Epithelial cell of proximal tubule (primary cell): ENCODE results near the gene TEAD1. TPM values are rescaled to one million over a fixed set of nuclear protein-coding genes. Genes with fewer than 3 reads are reported as not detected.

ENCODE experiments used
- DNase-seq: peaks from one replicate; pipeline ENCODE4 v3.0.0-alpha.2; 2011; ENCODE audit warnings: low read depth
- H3K4me3 ChIP-seq: 2 replicates; pipeline ENCODE4 v1.5.1; 2011; ENCODE audit warnings: low read depth, mild to moderate bottlenecking, low read length
- total RNA-seq: library from RNA; depleted of rRNA; stranded (reverse); fragments of >200 nt; gene quantifications from 2 replicates; pipeline ENCODE4 v1.2.3, GENCODE V29; 2015
- TF ChIP-seq, protein P1 (sequence below): conservative IDR thresholded peaks from 2 replicates; pipeline ENCODE4 v1.5.1; 2012; ENCODE audit warnings: low read depth, mild to moderate bottlenecking, low read length

The TEAD1 gene
- total RNA-seq, 1 donor from 2014 or later = 61.9 TPM

DNA sequence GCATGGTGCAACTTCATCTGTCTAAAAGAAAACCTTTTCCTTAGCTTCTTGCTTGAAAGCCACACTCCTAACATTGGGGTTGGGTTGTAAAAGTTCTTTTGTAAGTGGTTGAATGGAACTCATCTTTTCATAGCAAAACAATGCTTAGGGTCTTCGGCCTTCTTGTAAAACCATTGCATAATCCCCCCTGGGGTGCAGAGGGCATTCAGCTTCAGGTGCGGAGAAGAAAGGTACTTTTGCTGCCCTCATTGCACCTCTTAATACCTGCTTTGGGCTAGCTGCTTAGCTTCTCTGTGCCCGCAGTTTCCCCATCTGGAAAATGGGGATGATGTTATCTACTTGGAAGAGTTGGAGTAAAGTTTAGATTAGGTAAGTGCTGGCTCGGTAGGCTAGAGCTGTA, 10.1 kb downstream of the TEAD1 start:
- no peak overlapping the region for H3K4me3 ChIP-seq
- no peak for DNase-seq
- TF ChIP-seq, protein P1, sequence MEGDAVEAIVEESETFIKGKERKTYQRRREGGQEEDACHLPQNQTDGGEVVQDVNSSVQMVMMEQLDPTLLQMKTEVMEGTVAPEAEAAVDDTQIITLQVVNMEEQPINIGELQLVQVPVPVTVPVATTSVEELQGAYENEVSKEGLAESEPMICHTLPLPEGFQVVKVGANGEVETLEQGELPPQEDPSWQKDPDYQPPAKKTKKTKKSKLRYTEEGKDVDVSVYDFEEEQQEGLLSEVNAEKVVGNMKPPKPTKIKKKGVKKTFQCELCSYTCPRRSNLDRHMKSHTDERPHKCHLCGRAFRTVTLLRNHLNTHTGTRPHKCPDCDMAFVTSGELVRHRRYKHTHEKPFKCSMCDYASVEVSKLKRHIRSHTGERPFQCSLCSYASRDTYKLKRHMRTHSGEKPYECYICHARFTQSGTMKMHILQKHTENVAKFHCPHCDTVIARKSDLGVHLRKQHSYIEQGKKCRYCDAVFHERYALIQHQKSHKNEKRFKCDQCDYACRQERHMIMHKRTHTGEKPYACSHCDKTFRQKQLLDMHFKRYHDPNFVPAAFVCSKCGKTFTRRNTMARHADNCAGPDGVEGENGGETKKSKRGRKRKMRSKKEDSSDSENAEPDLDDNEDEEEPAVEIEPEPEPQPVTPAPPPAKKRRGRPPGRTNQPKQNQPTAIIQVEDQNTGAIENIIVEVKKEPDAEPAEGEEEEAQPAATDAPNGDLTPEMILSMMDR = no peak

DNA sequence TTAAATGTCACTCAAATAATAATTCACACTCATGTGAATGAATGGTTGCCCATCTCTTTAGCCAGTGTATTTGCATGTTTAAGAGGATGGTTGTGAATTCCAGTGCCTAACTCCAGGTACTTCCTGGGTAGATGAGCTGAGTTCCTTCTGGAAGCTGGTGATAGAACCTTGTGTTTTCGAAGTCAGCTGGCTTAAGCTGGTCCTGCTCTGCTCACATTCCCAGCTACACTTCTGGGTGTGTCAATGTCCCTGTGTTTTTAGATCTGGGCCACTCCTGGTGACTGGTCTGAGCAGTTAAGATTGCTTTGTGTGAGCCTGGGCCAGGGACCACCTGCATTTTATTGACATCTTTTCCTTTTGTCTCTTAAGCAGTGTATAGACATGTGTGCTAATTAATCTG, 10.6 kb downstream of the TEAD1 start:
- DNase-seq = no peak
- TF ChIP-seq, protein P1 = no peak
- H3K4me3 ChIP-seq = no peak overlapping the region

DNA sequence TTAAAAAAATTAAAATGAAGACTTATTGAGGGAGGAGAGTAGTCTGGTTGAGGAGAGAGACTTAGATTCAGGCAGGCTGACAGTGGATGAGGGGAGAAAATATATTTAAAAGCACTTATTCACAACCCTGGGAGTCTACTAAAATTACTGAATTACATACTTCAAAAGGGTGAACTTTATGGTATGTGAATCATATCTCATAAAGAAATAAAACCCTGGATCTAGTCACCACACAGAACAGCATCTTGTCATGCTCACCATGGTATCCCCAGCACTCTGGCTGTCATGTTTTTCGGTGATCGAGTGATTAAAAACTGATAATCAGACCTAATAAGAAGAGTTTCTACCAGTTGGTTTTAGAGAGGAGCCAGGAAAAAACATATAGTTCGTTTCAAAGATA, 11.0 kb downstream of the TEAD1 start:
- TF ChIP-seq, protein P1 = no peak
- no peak overlapping the region for H3K4me3 ChIP-seq
- DNase-seq = no peak

DNA sequence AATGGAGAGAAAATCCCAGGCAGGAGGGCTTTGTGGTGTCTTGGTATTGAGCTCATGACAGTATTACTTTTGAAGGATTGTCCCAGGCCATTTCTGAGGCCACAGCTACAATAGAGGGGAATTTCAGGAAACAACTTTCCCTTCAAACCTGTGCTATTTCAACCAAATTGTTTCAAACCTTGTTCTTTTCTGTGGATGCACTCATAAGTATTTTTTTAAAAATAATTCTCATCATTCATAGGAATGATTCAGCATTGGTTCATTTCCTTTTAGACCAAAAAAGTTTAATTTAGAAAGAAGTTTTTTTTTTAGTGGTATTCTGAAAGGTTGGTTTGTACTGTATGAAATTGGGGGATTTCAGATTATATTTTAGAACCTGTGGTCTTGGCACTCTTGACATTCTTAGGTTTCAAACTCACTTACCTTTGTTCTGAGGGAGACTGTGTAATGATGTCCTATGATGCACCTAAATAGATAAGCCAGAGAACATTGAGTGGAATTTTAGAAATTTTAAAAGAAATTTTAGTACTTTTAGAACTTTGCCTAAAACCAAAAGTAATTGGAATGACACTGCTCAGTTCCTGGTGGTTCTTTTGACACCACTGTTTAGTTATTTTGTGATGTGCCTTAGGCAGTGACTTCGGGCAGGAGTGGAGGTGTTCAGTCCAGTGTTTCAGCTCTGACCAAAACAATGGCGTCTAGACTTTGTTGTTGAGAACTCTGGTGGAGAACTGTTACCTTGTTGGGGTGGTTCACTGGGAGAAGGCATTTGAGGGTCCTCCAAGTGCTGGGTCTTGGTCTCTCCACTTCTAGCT, 12.2 kb downstream of the TEAD1 start:
- TF ChIP-seq, protein P1 = no peak
- no peak overlapping the region for H3K4me3 ChIP-seq
- no peak for DNase-seq

DNA sequence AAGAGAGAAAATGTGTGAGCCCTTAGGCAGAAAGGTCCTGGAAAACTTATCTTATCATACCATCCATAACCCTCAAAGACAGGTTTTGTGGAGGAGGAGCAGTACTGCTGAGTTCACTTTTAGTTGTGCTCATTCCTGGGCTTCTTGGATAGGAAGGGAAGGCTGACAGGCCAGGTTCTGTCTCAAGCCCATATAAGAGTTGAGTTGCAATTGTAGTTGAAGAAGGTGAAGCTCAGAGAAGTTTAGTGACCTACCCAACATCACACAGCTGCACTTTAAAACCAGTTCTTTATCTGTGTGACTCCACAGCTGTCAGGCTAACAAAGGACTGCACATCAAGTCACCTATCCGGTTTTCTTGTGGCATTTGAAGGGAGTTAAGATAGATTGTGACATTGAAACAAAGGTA, 13.0 kb downstream of the TEAD1 start:
- TF ChIP-seq, protein P1 = no peak
- no peak overlapping the region for H3K4me3 ChIP-seq
- DNase-seq = no peak

DNA sequence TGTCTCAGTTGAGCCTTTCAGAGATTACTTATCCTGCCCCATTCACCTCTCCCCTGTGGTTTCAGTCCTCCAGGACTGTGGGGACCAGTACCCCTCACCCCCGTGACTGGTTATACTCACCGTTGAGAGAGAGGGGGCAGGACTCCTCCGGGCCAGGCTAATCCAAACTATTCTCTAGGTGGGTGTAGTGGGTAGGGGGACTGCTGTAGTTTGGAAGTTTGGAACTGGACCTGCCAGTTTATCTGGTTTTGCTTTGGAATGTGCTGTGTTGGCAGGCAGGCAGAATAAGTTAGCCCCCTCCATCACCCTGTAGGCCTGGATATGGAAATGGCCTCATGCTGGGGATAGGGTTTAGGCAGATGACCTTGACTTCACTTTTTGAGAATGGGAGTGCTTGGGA, 13.5 kb downstream of the TEAD1 start:
- no peak for DNase-seq
- H3K4me3 ChIP-seq = no peak overlapping the region
- TF ChIP-seq, protein P1 = no peak
